C4-2B (cell line): ENCODE measurements around the gene PTBP3.

ENCODE experiments used
- CTCF ChIP-seq: fragments of 450-650 bp; conservative IDR thresholded peaks from 2 replicates; pipeline ENCODE4 v1.5.1; 2017; ENCODE audit warnings: mild to moderate bottlenecking
- ZFX ChIP-seq: fragments of 450-650 bp; IDR thresholded peaks from 2 replicates; pipeline ENCODE4 v1.6.1; 2017

DNA sequence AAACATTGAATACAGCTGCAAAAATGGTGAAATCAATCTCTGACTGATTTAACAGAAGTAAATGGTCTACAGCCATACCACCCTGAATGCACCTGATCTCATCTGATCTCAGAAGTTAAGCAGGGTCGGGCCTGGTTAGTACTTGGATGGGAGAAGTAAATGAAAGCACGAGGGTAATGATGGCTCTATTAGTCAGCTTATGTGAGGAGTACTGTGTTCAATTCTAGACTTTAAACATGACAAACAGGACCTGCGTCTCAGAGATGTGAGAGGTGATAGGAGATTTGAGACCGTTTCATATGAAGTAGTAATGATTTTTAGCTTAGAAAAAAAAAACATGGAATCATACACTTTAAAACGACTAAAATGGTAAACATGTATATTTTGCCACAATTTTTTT lies 81.2 kb downstream of the PTBP3 start:
- no peak for TF ChIP-seq CTCF
- TF ChIP-seq ZFX: no peak
